MCF 10A (cell line): ENCODE results near the gene FADS1. TPM values are rescaled to one million over a fixed set of nuclear protein-coding genes. Genes with fewer than 3 reads are reported as not detected.
A peak's percentile ranks its signal among the peaks of the same experiment; 100 is the strongest.

Source experiments
- BruUV-seq: library from RNA; stranded (reverse); fragments of 400-500 nt; replicated peaks from 2 replicates; lab custom pipeline; 2021; lab: Mats Ljungman, UMichigan
- CTCF ChIA-PET: fragments of 300-600 bp; sonication (Branson Sonifier 250); formaldehyde crosslinking; extraction: SDS; loops from one replicate; lab custom pipeline; 2021; ENCODE audit warnings: antibody characterized with exemption, inconsistent platforms; lab: Yijun Ruan, JAX
- POLR2A ChIA-PET: fragments of 300-600, 350-650 bp; sonication (Branson Sonifier 250); formaldehyde crosslinking; extraction: SDS; loops from one replicate; lab custom pipeline; 2020; ENCODE audit warnings: antibody characterized with exemption, inconsistent platforms; lab: Yijun Ruan, JAX
- DNase-seq: peaks from one replicate; pipeline ENCODE4 v3.0.0-alpha.2; 2018; ENCODE audit not compliant: unreplicated experiment
- H3K27ac Mint-ChIP-seq: one replicate; pipeline ENCODE4 v1.8.0; 2022; ENCODE audit warnings: mild to moderate bottlenecking, low read depth, mixed read lengths; ENCODE audit not compliant: unreplicated experiment
- H3K27me3 Mint-ChIP-seq: one replicate; pipeline ENCODE4 v1.8.0; 2022; ENCODE audit warnings: mixed read lengths; ENCODE audit not compliant: insufficient read depth, unreplicated experiment
- H3K36me3 Mint-ChIP-seq: one replicate; pipeline ENCODE4 v1.8.0; 2022; ENCODE audit warnings: mild to moderate bottlenecking, moderate library complexity, mixed read lengths; ENCODE audit not compliant: insufficient read depth, unreplicated experiment
- H3K4me1 Mint-ChIP-seq: one replicate; pipeline ENCODE4 v1.8.0; 2022; ENCODE audit warnings: mixed read lengths; ENCODE audit not compliant: insufficient read depth, unreplicated experiment
- H3K4me3 Mint-ChIP-seq: one replicate; pipeline ENCODE4 v1.8.0; 2022; ENCODE audit warnings: mild to moderate bottlenecking, moderate library complexity, mixed read lengths; ENCODE audit not compliant: unreplicated experiment
- H3K9me3 Mint-ChIP-seq: one replicate; pipeline ENCODE4 v1.8.0; 2022; ENCODE audit warnings: mixed read lengths; ENCODE audit not compliant: unreplicated experiment
- CTCF ChIP-seq: fragments of 200-600 bp; IDR thresholded peaks from one replicate; pipeline ENCODE4 v1.8.0; 2022; ENCODE audit warnings: antibody characterized with exemption, mild to moderate bottlenecking; ENCODE audit not compliant: unreplicated experiment
- intact Hi-C: fragments of 100-400 bp; cut with micrococcal nuclease; formaldehyde crosslinking; loops from 2 replicates; pipeline ENCODE4 v1.14.1; 2022
- total RNA-seq: library from RNA; stranded (reverse); gene quantifications from 2 replicates; pipeline ENCODE4 v1.2.3, GENCODE V29; 2022

FADS1 gene
- total RNA-seq, 1 experiment from 2014 or later, result 27.5 TPM

GRCh38 chr11:61752117-61752924, 64.5 kb downstream of the FADS1 start, which contains the start of gene MYRF:
TSS of gene MYRF (plus strand) at chr11:61752636. CDS start at chr11:61752745, 109 bp downstream.
- ChIA-PET CTCF (interaction anchor here (0.6 to 0.7 kb wide), 3 partner anchors 47 to 323 kb away, joined by 3 read pairs; partner anchors contain the start of genes CPSF7 and SDHAF2), POLR2A (no interaction called here)
- Mint-ChIP-seq H3K4me1 (peaks cover 12% of the 10 kb centered on the region), H3K9me3 (no peaks in the 10 kb centered on the region), H3K27me3 (peaks cover 19% of the 10 kb centered on the region), H3K4me3 (no peak within 1 kb of the TSS), H3K36me3 (no peaks in the 10 kb centered on the region), H3K27ac (no peak within 1 kb of the TSS)
- peak; percentile 35 for TF ChIP-seq CTCF
- no TSS peak for BruUV-seq
- DNase-seq, result no peak
- intact Hi-C loops, result no loop called here

- peaks cover 19% of the 10 kb centered on the region for H3K27me3 Mint-ChIP-seq
- no peak overlapping the region for H3K27ac Mint-ChIP-seq
- no peak overlapping the region for H3K4me3 Mint-ChIP-seq
- H3K4me1 Mint-ChIP-seq, result peaks cover 9% of the 10 kb centered on the region
- no peaks in the 10 kb centered on the region for H3K36me3 Mint-ChIP-seq
- no peak for TF ChIP-seq CTCF
- DNase-seq, result no peak
- intact Hi-C loops, result no loop called here
- no peaks in the 10 kb centered on the region for H3K9me3 Mint-ChIP-seq
- ChIA-PET CTCF (interaction anchor here (0.6 to 2.4 kb wide), 5 partner anchors 8 to 1783 kb away, joined by 3 to 12 read pairs (median 4); partner anchors contain the start of genes CPSF7 and SDHAF2), POLR2A (interaction anchor here (0.6 kb wide), 1 partner anchor 97 kb away, joined by 3 read pairs; no protein-coding TSS in a partner anchor)
- BruUV-seq, result no TSS peak
Measured at GRCh38 chr11:61751384-61751783, 65.4 kb downstream of the FADS1 start.

GRCh38 chr11:61750631-61751273, 66.1 kb downstream of the FADS1 start:
- ChIA-PET POLR2A (no interaction called here), CTCF (interaction anchor here (0.6 to 2.4 kb wide), 7 partner anchors 17 to 1782 kb away, joined by 4 to 12 read pairs (median 4); no protein-coding TSS in a partner anchor)
- no peak for TF ChIP-seq CTCF
- H3K27ac Mint-ChIP-seq, result no peak overlapping the region
- BruUV-seq, result no TSS peak
- intact Hi-C loops, result no loop called here
- H3K36me3 Mint-ChIP-seq, result no peaks in the 10 kb centered on the region
- H3K4me1 Mint-ChIP-seq, result peaks cover 5% of the 10 kb centered on the region
- H3K9me3 Mint-ChIP-seq, result no peaks in the 10 kb centered on the region
- H3K4me3 Mint-ChIP-seq, result no peak overlapping the region
- peaks cover 19% of the 10 kb centered on the region for H3K27me3 Mint-ChIP-seq
- no peak for DNase-seq

Other genes with a start within 250 kb of the FADS1 start
- gene SYT7, start 235.9 kb downstream of the FADS1 start, total RNA-seq, result 25.2 and 57.7 TPM in 2 replicates
- 1.0 and 1.5 TPM in 2 replicates for gene DAGLA, start 136.6 kb downstream of the FADS1 start, total RNA-seq
- gene MYRF, start 64.4 kb downstream of the FADS1 start, total RNA-seq, result 0.16 TPM in 1 of 2 replicates, not detected in the other
- 184 and 300 TPM in 2 replicates for gene TMEM258, start 24.4 kb downstream of the FADS1 start, total RNA-seq
- 19.9 and 21.5 TPM in 2 replicates for gene FEN1, start 24.1 kb downstream of the FADS1 start, total RNA-seq
- gene FADS2, start 11.3 kb upstream of the FADS1 start, total RNA-seq, result 7.5 and 20.6 TPM in 2 replicates
- 145 and 184 TPM in 2 replicates for gene FADS3, start 74.5 kb upstream of the FADS1 start, total RNA-seq
- 2.3 and 4.5 TPM in 2 replicates for gene RAB3IL1, start 100.6 kb upstream of the FADS1 start, total RNA-seq
- gene BEST1, start 133.3 kb upstream of the FADS1 start, total RNA-seq, result 2.5 and 3.2 TPM in 2 replicates
- gene FTH1, start 150.6 kb upstream of the FADS1 start, total RNA-seq, result 8,367 and 15,492 TPM in 2 replicates